Cardiac fibroblast (primary cell): ENCODE measurements around the gene GOSR2.

ENCODE experiments used
- DNase-seq, 2 donors: peaks; one replicate each; pipeline versions ENCODE4 v3.0.0 to v3.0.0-alpha.2; 2010; ENCODE audit warnings: low read depth in 2 of 2
- H3K4me3 ChIP-seq, 2 donors: replicated peaks in 1 of 2; 1 replicate in 1 of 2; 2 replicates in 1 of 2; pipeline ENCODE4 v1.5.1; 2011; ENCODE audit warnings: low read depth in 2 of 2, low read length in 2 of 2, mild to moderate bottlenecking in 2 of 2, moderate library complexity in 1 of 2
- CTCF ChIP-seq: IDR thresholded peaks from one replicate; pipeline ENCODE4 v1.5.1; 2011; ENCODE audit warnings: low read depth, mild to moderate bottlenecking, low read length, inconsistent platforms

The GOSR2 gene

GRCh38 chr17:46890638-46891037 is 32.3 kb upstream of the GOSR2 start:
- TF ChIP-seq CTCF = no peak

GRCh38 chr17:46892192-46892703 is 30.7 kb upstream of the GOSR2 start:
- no peak for DNase-seq
- H3K4me3 ChIP-seq = no peak overlapping the region
- no peak for TF ChIP-seq CTCF

More at GRCh38 chr17:46890638-46891037, 32.3 kb upstream of the GOSR2 start:
- DNase-seq = no peak
- H3K4me3 ChIP-seq = no peak overlapping the region

- no peak for DNase-seq
These were observed 28.9 kb upstream of the GOSR2 start for GRCh38 chr17:46894024-46894423.

GRCh38 chr17:46894476-46895151 is 28.3 kb upstream of the GOSR2 start:
- H3K4me3 ChIP-seq = no peak overlapping the region
- DNase-seq = no peak
- no peak for TF ChIP-seq CTCF

More at GRCh38 chr17:46894024-46894423, 28.9 kb upstream of the GOSR2 start:
- no peak for TF ChIP-seq CTCF
- H3K4me3 ChIP-seq = no peak overlapping the region

- no peak for DNase-seq
- H3K4me3 ChIP-seq = no peak overlapping the region
- no peak for TF ChIP-seq CTCF
These were observed 27.8 kb upstream of the GOSR2 start for GRCh38 chr17:46895171-46895570.

GRCh38 chr17:46896991-46897390 is 26.0 kb upstream of the GOSR2 start:
- DNase-seq = no peak
- no peak overlapping the region for H3K4me3 ChIP-seq
- TF ChIP-seq CTCF = no peak
